Spleen (tissue), 7 donors: Measurements from ENCODE around the gene CDC42BPB.

Experiments
- POLR2A ChIP-seq, 3 donors: fragments of 450-650 bp; IDR thresholded peaks; one replicate each; pipeline ENCODE4 v1.5.1; 2017; ENCODE audit warnings: antibody characterized with exemption in 3 of 3, mild to moderate bottlenecking in 1 of 3
- POLR2AphosphoS5 ChIP-seq, 3 donors: sonication (generic); formaldehyde crosslinking; IDR thresholded peaks; one replicate each; pipeline ENCODE4 v1.5.1; 2017; ENCODE audit warnings: antibody characterized with exemption in 3 of 3
- TF ChIP-seq, protein P1 (sequence below), 11 experiments: fragments of 200-600 bp in 7 of 11; fragments of 450-650 bp in 4 of 11; sonication (generic) in 4 of 11; IDR thresholded peaks in 8 of 11; conservative IDR thresholded peaks in 3 of 11; 1 replicate in 7 of 11; 2 replicates in 4 of 11; pipeline versions ENCODE4 v1.4.0 to v1.8.0; 2016 to 2021; ENCODE audit warnings: antibody characterized with exemption in 11 of 11, inconsistent platforms in 4 of 11, mild to moderate bottlenecking in 1 of 11
- donor health status: DM: no; HTN: no; CAD: no; lungs with moderate emphysema.
- donor health status: DM: no; HTN: no; CAD: no.
- donor health status: DM: no; HTN: no; CAD: no.

DNA sequence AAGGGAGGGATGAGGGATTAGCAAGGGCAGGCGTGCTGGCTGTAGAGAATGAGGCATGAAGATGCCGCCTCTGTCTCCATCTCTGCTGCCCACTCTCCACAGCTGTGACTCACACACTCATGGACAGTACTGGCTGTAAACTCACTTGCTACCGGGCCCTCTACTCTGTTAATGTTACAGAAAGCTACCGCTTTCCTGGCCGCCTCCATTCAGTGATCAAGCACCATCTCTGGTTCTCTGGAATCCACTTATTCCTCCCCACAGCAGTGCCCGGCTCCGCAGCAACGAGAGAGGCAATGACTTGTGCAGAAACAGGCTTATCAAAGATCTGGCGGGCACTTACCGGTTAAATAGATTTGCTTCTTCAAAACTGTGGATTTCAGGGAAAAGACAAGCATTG lies 100.1 kb downstream of the CDC42BPB start:
- TF ChIP-seq, protein P1, sequence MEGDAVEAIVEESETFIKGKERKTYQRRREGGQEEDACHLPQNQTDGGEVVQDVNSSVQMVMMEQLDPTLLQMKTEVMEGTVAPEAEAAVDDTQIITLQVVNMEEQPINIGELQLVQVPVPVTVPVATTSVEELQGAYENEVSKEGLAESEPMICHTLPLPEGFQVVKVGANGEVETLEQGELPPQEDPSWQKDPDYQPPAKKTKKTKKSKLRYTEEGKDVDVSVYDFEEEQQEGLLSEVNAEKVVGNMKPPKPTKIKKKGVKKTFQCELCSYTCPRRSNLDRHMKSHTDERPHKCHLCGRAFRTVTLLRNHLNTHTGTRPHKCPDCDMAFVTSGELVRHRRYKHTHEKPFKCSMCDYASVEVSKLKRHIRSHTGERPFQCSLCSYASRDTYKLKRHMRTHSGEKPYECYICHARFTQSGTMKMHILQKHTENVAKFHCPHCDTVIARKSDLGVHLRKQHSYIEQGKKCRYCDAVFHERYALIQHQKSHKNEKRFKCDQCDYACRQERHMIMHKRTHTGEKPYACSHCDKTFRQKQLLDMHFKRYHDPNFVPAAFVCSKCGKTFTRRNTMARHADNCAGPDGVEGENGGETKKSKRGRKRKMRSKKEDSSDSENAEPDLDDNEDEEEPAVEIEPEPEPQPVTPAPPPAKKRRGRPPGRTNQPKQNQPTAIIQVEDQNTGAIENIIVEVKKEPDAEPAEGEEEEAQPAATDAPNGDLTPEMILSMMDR (IDR thresholded peaks at IDR 0.05 in 8 of 11, conservative IDR thresholded peaks at IDR 0.05 in 3 of 11) = no peak
- no peak for TF ChIP-seq POLR2AphosphoS5 (IDR thresholded peaks at IDR 0.05)
- TF ChIP-seq POLR2A (IDR thresholded peaks at IDR 0.05) = no peak
